ENCODE measurements around the gene VKORC1. TPM values are rescaled to one million over a fixed set of nuclear protein-coding genes. Genes with fewer than 3 reads are reported as not detected.

The VKORC1 gene
- total RNA-seq, 2 donors from 2014 or later = 39.5 to 50.3 TPM

DNA sequence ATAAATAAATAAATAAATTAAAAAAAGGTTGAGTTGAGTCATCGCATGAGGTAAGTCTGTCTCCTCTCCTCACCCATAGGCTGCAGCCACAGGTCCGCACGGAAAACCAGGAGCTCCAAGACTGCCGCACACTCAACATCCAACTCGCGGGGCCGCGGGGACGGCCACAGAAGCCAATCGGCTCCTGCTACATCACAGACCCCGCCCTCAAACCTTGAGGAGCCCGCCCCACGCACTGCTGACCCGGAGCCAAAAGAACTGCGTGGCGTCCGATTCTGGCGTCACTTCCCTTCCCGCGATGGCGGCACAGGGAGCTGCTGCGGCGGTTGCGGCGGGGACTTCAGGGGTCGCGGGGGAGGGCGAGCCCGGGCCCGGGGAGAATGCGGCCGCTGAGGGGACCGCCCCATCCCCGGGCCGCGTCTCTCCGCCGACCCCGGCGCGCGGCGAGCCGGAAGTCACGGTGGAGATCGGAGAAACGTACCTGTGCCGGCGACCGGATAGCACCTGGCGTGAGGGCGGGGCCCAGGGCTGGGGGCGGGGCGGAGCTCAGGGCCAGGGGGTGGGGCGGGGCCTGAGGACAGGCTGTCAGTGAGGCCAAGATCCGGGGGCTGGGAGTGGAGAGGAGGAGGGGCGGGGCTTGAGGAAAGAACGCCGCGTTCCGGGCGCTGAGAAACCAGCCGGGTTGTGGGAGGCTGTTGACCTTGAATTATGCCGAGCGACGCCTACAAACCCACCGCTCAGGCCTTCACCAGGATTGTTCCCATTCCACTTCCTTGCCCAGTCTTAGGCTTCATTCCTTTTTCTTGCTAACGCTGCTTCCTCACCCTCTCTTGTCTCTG, 23.0 kb upstream of the VKORC1 start, which contains the start of gene KAT8:
TSS of gene KAT8 (plus strand) at position 281 of the 839 bp plus-strand sequence. CDS start at position 299, 18 bp downstream.
- Histone ChIP-seq H3K27me3 (no peaks in the 10 kb centered on the region), H3K9ac (ENCODE audit: low read depth in 2 of 2, low read length in 2 of 2) (peak within 1 kb of the TSS; percentile 72 to 89), H3K36me3 (peaks cover 16% of the 10 kb centered on the region), H3K4me3 (peak within 1 kb of the TSS; percentile 62), H3K27ac (peak within 1 kb of the TSS; percentile 87), H3K9me3 (no peaks in the 10 kb centered on the region), H3K4me1 (peaks cover 3% of the 10 kb centered on the region)
- intact Hi-C loops (cut with DNase I) = no loop called here
- peak; percentile 99 for DNase-seq
- TF ChIP-seq, protein P1, sequence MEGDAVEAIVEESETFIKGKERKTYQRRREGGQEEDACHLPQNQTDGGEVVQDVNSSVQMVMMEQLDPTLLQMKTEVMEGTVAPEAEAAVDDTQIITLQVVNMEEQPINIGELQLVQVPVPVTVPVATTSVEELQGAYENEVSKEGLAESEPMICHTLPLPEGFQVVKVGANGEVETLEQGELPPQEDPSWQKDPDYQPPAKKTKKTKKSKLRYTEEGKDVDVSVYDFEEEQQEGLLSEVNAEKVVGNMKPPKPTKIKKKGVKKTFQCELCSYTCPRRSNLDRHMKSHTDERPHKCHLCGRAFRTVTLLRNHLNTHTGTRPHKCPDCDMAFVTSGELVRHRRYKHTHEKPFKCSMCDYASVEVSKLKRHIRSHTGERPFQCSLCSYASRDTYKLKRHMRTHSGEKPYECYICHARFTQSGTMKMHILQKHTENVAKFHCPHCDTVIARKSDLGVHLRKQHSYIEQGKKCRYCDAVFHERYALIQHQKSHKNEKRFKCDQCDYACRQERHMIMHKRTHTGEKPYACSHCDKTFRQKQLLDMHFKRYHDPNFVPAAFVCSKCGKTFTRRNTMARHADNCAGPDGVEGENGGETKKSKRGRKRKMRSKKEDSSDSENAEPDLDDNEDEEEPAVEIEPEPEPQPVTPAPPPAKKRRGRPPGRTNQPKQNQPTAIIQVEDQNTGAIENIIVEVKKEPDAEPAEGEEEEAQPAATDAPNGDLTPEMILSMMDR (IDR thresholded peaks at IDR 0.05) = no peak

DNA sequence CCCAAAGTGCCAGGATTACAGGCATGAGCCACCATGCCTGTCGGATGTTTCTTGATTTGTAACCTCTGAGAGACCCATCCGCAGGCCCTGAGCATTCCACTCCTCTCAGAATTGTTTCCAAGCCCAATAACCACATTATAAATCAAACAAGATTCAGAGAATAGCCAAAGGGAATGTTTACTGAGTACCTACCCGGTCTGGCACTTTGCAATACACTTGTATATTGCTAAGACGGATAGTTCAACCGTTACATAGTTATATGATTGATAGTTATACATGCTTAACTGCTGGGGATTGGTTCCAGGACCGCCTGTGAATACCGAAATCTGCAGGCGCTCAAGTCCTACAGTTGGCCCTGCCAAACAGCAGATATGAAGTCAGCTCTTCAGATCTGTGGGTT, 19.9 kb upstream of the VKORC1 start:
- no peaks in the 10 kb centered on the region for H3K36me3 ChIP-seq
- TF ChIP-seq, protein P1 (IDR thresholded peaks at IDR 0.05) = no peak
- intact Hi-C loops (cut with DNase I) = no loop called here
- peaks cover 3% of the 10 kb centered on the region for H3K4me1 ChIP-seq
- peak overlapping the region in 1 of 2 donors; percentile 34 for H3K9ac ChIP-seq (ENCODE audit: low read depth in 2 of 2, low read length in 2 of 2)
- H3K27me3 ChIP-seq = no peaks in the 10 kb centered on the region
- no peaks in the 10 kb centered on the region for H3K9me3 ChIP-seq
- peak overlapping the region; percentile 71 for H3K27ac ChIP-seq
- DNase-seq = no peak
- H3K4me3 ChIP-seq = no peak overlapping the region

DNA sequence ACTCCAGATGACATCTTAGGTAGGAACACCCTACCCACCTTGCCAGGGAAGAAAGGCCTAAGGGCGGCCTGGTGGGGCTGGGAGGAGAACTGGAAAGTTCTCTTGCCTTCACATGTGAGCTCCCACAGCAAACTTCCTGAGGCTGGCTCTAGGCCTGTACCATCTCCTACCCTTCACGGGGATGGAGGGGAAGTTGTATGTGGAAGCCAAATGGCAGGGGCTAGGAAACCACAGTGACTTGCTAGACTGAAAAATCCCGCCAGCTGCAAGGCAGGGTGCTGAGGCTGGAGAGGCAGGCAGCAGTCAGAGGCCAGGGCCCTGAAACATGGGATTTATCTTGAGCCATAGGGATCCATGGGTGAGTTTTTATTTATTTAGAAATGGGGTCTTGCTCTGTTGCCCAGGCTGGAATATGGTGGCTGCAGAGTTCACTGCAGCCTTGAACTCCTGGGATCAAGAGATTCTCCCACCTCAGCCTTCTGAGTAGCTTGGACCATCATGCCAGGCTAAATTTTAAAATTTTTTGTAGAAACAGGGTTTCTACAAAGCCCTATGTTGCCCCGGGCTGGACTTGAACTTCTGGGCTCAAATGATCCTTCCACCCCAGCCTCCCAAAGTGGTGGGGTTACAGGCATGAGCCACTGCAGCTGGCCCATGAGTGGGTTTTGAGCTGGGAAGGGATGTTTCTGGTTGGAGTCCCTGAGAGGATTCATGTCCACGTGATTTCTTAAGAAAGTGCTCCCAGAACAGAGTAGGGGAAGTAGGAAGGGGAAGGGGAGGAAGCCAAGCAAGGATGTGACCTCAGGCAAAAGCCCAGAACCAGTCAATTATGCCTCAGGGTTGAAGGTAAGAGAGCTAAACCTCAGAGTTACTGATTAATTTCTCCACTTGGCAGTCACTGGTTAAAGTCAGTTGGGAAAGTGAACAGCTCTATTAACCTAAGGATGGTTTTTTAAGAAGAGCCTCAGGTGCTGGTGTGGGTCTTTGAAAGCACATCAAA, 18.8 kb upstream of the VKORC1 start:
- intact Hi-C loops (cut with DNase I) = no loop called here
- Histone ChIP-seq H3K4me1 (peaks cover 8% of the 10 kb centered on the region), H3K9ac (ENCODE audit: low read depth in 2 of 2, low read length in 2 of 2) (peak overlapping the region; percentile 5 to 55), H3K27me3 (no peaks in the 10 kb centered on the region), H3K27ac (peak overlapping the region; percentile 71), H3K36me3 (no peaks in the 10 kb centered on the region), H3K9me3 (no peaks in the 10 kb centered on the region), H3K4me3 (no peak overlapping the region)
- no peak for DNase-seq
- TF ChIP-seq, protein P1 (IDR thresholded peaks at IDR 0.05) = no peak

DNA sequence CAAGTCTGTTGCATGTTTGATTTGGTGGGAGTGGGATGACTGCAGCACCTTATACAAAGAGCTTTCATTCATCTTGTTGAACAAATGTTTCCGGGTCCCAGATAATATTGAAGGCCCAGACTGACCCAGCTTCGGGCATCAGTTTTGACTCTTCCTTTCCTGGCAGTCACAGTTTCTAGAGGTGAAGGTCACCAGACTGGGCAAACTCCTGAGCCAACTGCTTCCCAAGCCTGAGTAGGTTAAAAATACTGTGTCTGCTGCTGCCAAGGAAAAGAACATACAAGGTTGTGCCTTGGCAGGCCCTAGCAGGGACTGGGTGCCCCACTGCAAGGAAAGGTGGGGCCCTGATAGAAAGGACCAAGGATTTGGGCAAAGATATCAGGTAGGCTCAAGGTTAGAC, 18.1 kb upstream of the VKORC1 start:
- no peaks in the 10 kb centered on the region for H3K36me3 ChIP-seq
- no peaks in the 10 kb centered on the region for H3K9me3 ChIP-seq
- intact Hi-C loops (cut with DNase I) = no loop called here
- peaks cover 5% of the 10 kb centered on the region for H3K4me1 ChIP-seq
- no peaks in the 10 kb centered on the region for H3K27me3 ChIP-seq
- H3K9ac ChIP-seq (ENCODE audit: low read depth in 2 of 2, low read length in 2 of 2) = no peak overlapping the region
- no peak overlapping the region for H3K4me3 ChIP-seq
- DNase-seq = no peak
- TF ChIP-seq, protein P1 (IDR thresholded peaks at IDR 0.05) = no peak
- no peak overlapping the region for H3K27ac ChIP-seq

DNA sequence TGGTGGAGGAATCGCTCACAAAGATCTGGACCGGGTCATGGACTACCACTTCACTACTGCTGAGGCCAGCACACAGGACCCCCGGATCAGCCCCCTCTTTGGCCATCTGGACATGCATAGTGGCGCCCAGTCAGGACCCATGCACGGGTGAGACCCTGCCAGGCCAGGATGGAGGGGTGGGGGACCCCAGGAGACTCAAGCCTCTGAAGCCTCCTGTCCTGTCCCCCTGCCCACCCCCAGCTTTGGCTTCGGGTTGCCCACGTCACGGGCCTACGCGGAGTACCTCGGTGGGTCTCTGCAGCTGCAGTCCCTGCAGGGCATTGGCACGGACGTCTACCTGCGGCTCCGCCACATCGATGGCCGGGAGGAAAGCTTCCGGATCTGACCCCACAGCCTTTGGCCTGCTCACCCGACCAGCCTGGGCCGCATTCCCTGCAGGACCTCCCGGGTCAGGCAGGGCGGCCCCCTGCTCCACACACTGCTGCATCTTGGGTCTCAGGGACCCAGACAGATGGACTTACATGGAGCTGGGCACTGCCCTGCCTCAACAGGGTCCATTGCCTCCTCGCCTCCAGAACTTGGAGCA, 17.4 kb upstream of the VKORC1 start:
- intact Hi-C loops (cut with DNase I) = no loop called here
- H3K9ac ChIP-seq (ENCODE audit: low read depth in 2 of 2, low read length in 2 of 2) = no peak overlapping the region
- no peak overlapping the region for H3K4me3 ChIP-seq
- H3K27ac ChIP-seq = no peak overlapping the region
- no peaks in the 10 kb centered on the region for H3K27me3 ChIP-seq
- DNase-seq = no peak
- H3K36me3 ChIP-seq = no peaks in the 10 kb centered on the region
- TF ChIP-seq, protein P1 (IDR thresholded peaks at IDR 0.05) = no peak
- H3K9me3 ChIP-seq = no peaks in the 10 kb centered on the region
- peaks cover 5% of the 10 kb centered on the region for H3K4me1 ChIP-seq

Data from colonic mucosa (tissue), 4 donors.